Neural crest cell (in vitro differentiated cells): ENCODE measurements around the gene PYHIN1. TPM values are rescaled to one million over a fixed set of nuclear protein-coding genes. Genes with fewer than 3 reads are reported as not detected.
"Not testable (repeated sequence)": the region's sequence is repeated elsewhere in the genome, so short reads cannot be mapped to it uniquely, and the experiment has no call there.

Experiments
- DNase-seq: peaks from one replicate; pipeline ENCODE4 v3.0.0; 2021; ENCODE audit warnings: low read depth, mixed read lengths, low spot score
- H3K27ac Mint-ChIP-seq: one replicate; pipeline ENCODE4 v1.8.0; 2021; ENCODE audit warnings: mild to moderate bottlenecking, mixed read lengths; ENCODE audit not compliant: unreplicated experiment
- H3K27me3 Mint-ChIP-seq: 2 replicates; pipeline ENCODE4 v1.8.0; 2021; ENCODE audit warnings: low read depth, mild to moderate bottlenecking, mixed read lengths
- H3K36me3 Mint-ChIP-seq: 2 replicates; pipeline ENCODE4 v1.8.0; 2021; ENCODE audit warnings: low read depth, mild to moderate bottlenecking, mixed read lengths
- H3K4me1 Mint-ChIP-seq: 2 replicates; pipeline ENCODE4 v1.8.0; 2021; ENCODE audit warnings: mixed read lengths
- H3K4me3 Mint-ChIP-seq: one replicate; pipeline ENCODE4 v1.8.0; 2021; ENCODE audit warnings: mild to moderate bottlenecking, mixed read lengths
- H3K9me3 Mint-ChIP-seq: 2 replicates; pipeline ENCODE4 v1.8.0; 2021; ENCODE audit warnings: mixed read lengths
- CTCF ChIP-seq: fragments of 200-600 bp; sonication (generic); conservative IDR thresholded peaks from 2 replicates; pipeline ENCODE4 v1.5.0; 2021; ENCODE audit warnings: antibody characterized with exemption, mild to moderate bottlenecking
- total RNA-seq: library from RNA; stranded (reverse); gene quantifications from 2 replicates; pipeline ENCODE4 v1.2.1, GENCODE V29; 2021

PYHIN1 gene
- total RNA-seq, 1 donor from 2014 or later, result not detected

DNA sequence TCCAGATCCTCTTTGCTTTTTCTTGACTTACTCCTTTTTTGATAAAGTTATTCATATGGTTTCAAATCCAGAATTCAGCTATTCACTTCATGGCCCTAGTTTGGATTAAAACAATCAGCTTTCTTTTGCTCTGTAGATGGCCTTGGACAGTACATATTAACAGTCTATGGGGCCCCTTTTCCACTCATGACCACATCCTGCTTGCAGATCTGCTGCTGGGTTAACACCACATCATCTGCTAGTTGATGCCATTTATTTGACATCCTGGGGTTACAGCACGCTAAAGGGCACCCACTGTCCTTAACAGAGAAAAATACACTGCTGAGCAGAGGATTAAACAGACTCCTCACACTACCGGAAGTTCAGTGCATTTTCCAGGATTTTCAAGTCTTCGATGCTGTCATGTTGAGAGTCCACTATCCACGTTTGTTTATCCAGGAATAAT, 77.4 kb downstream of the PYHIN1 start:
- DNase-seq, result no peak
- Mint-ChIP-seq H3K27ac (no peak overlapping the region), H3K27me3 (no peaks in the 10 kb centered on the region), H3K4me1 (peaks cover 28% of the 10 kb centered on the region), H3K4me3 (no peak overlapping the region), H3K9me3 (no peaks in the 10 kb centered on the region), H3K36me3 (no peaks in the 10 kb centered on the region)
- no peak for TF ChIP-seq CTCF

DNA sequence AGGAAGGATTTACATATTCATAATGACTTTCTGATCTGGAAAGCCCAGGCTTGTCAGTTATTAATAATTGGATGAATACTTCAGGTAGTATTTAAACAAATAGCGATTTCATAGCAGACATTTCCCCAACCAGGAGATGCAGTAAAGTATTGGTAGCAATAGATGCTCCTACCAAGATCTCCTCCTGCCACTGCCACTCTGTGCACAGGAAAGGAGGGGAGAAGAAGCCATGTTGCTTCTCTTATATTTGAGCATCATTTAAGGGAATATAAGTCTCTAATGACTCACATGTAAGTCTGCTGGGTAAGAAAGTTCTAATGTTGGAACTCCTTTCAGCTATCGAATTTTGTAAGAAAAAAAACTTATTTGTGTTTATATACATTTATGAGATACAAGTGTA, 77.9 kb downstream of the PYHIN1 start:
- H3K4me1 Mint-ChIP-seq, result peaks cover 28% of the 10 kb centered on the region
- H3K9me3 Mint-ChIP-seq, result peaks cover under 1% of the 10 kb centered on the region
- H3K36me3 Mint-ChIP-seq, result no peaks in the 10 kb centered on the region
- TF ChIP-seq CTCF, result no peak
- no peak overlapping the region for H3K4me3 Mint-ChIP-seq
- no peak for DNase-seq
- H3K27ac Mint-ChIP-seq, result no peak overlapping the region
- no peaks in the 10 kb centered on the region for H3K27me3 Mint-ChIP-seq

- no peak for DNase-seq
- H3K4me3 Mint-ChIP-seq, result no peak within 1 kb of the TSS
- peaks cover 4% of the 10 kb centered on the region for H3K9me3 Mint-ChIP-seq
- no peak within 1 kb of the TSS for H3K27ac Mint-ChIP-seq
- no peaks in the 10 kb centered on the region for H3K36me3 Mint-ChIP-seq
- TF ChIP-seq CTCF, result no peak
- no peaks in the 10 kb centered on the region for H3K27me3 Mint-ChIP-seq
- H3K4me1 Mint-ChIP-seq, result peaks cover 28% of the 10 kb centered on the region
Observed at GRCh38 chr1:159009704-159010361, 78.5 kb downstream of the PYHIN1 start, which contains the start of gene IFI16. Gene IFI16 (plus strand): TSS chr1:159009907. CDS start chr1:159014681, 4,774 bp downstream.

- no peaks in the 10 kb centered on the region for H3K27me3 Mint-ChIP-seq
- peaks cover 26% of the 10 kb centered on the region for H3K4me1 Mint-ChIP-seq
- H3K27ac Mint-ChIP-seq, result no peak overlapping the region
- no peak for DNase-seq
- TF ChIP-seq CTCF, result no peak
- peaks cover 4% of the 10 kb centered on the region for H3K9me3 Mint-ChIP-seq
- H3K36me3 Mint-ChIP-seq, result peaks cover 1% of the 10 kb centered on the region
- no peak overlapping the region for H3K4me3 Mint-ChIP-seq
Observed at GRCh38 chr1:159010391-159010790, 79.0 kb downstream of the PYHIN1 start.

- H3K4me1 Mint-ChIP-seq, result peaks cover 20% of the 10 kb centered on the region
- not testable (repeated sequence) for H3K4me3 Mint-ChIP-seq, DNase-seq, H3K27ac Mint-ChIP-seq, H3K27me3 Mint-ChIP-seq, H3K9me3 Mint-ChIP-seq, H3K36me3 Mint-ChIP-seq
Observed at GRCh38 chr1:159011001-159011400, 79.6 kb downstream of the PYHIN1 start.

DNA sequence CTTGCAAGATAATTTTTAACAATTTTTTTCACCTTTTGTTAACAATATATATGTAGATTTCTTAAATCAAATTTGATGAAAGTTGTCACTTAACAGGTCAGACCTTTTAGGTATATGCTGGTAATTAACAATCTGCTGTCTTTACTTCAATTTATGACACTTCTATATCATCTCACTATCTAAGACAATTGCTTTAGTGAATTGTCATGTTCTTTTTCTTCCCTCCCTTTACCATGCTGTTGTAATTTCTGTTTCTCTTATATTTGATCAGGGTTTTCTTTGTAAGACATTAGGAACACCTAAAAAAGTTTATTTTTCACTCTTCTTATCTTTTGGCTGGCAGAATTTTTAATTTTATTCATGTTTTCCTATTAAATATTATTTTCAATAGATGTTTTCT, 80.4 kb downstream of the PYHIN1 start:
- H3K9me3 Mint-ChIP-seq, result peaks cover 4% of the 10 kb centered on the region
- H3K36me3 Mint-ChIP-seq, result peaks cover 3% of the 10 kb centered on the region
- no peak for DNase-seq
- no peak for TF ChIP-seq CTCF
- peaks cover 13% of the 10 kb centered on the region for H3K4me1 Mint-ChIP-seq
- no peak overlapping the region for H3K27ac Mint-ChIP-seq
- H3K27me3 Mint-ChIP-seq, result no peaks in the 10 kb centered on the region
- H3K4me3 Mint-ChIP-seq, result no peak overlapping the region
